GM12801 (cell line): ENCODE results near the gene FMO2.

Experiments
- TF ChIP-seq, protein P1 (sequence below): IDR thresholded peaks from one replicate; pipeline ENCODE4 v1.5.1; 2011; ENCODE audit warnings: control low read depth; ENCODE audit not compliant: insufficient read length; ENCODE audit errors: extremely low read depth

The FMO2 gene

DNA sequence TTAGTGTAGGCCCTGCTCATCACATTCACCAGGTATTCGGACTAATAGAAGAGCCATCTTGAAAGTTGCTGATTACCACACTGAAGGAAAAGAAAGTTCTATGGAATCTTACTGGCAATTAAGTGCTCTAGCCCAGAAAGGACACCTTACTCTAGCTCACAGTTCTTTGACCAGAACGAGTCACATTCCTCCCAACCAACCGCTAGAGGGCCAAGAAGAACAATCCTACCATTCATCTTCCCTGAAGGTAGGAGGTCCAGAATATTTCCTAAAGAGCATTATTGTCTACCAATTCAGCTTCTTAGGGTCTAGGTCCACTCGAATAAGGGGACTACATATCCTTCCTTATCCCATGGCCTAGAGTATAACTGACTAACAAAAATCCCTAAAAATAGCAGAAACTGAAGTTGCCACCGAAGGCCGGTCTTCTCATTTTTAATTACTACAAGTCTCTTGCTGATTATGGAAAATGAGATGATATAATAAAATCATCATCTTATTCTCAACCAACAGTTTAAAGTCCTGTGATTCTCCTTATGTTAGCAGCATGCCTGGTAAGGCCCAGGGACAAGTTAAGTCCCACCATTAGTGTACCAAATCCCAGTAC, 60.5 kb downstream of the FMO2 start:
- TF ChIP-seq, protein P1, sequence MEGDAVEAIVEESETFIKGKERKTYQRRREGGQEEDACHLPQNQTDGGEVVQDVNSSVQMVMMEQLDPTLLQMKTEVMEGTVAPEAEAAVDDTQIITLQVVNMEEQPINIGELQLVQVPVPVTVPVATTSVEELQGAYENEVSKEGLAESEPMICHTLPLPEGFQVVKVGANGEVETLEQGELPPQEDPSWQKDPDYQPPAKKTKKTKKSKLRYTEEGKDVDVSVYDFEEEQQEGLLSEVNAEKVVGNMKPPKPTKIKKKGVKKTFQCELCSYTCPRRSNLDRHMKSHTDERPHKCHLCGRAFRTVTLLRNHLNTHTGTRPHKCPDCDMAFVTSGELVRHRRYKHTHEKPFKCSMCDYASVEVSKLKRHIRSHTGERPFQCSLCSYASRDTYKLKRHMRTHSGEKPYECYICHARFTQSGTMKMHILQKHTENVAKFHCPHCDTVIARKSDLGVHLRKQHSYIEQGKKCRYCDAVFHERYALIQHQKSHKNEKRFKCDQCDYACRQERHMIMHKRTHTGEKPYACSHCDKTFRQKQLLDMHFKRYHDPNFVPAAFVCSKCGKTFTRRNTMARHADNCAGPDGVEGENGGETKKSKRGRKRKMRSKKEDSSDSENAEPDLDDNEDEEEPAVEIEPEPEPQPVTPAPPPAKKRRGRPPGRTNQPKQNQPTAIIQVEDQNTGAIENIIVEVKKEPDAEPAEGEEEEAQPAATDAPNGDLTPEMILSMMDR = no peak

DNA sequence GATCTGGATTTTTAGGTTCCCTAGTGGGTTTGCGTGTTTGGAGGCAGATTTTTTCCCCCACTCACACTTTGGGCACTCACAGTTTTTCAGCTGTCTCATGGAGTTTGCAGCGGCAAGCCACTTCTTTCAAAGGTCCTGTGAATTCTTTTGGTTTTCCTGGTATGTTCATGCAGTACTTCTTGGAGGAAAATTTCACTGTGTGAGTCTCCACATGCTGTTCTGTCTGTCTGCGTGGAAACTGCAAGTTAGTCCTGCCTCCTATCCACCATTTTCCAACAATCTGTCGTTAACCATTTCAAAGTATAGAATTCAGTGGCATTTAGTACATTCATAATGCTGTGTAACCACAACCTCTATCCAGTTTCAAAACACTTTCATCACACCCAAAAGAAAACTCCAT, 62.4 kb downstream of the FMO2 start:
- TF ChIP-seq, protein P1 = no peak

DNA sequence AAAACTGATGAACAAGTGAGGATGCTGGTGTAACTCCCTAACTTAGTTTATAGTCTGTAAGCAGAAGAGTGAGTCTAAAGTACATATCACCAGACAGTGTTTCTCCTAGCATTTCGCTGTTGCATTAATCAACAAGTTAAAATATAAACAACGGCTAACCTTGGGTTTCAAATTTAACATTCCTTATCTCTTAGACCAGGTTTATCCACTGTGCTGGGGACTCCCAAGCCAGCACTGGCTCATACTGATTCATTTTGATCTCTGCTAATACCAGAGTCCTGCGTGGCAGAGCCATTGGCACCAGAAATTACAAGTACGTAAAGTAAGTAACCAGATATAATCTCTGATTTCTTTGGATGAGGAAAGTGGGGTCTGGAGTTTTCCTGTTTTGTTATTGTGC, 63.2 kb downstream of the FMO2 start, which contains the start of gene FMO1:
Gene FMO1, plus strand, starts transcription at position 193 of the 400 bp plus-strand sequence. CDS start 9,594 bp downstream, outside the sequence.
- TF ChIP-seq, protein P1 = no peak

DNA sequence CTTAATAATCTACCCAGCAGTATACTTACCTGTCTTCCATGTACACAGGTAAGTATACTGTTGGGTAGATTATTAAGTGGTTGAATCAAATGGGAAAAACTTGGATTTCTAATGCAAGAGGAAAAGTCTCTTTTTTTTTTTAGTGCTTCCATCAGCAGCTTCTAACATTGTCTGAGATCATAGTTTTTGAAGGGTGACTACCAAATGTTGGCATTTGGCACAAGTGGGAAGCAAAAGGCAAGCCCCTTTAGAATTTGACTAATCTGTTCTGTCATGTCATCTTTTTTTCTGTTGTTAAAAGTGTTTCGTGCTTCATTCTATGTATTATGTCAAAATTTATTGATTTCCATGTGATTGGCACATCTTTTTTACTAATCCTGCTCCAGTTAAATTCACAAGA, 63.7 kb downstream of the FMO2 start:
- TF ChIP-seq, protein P1 = no peak

DNA sequence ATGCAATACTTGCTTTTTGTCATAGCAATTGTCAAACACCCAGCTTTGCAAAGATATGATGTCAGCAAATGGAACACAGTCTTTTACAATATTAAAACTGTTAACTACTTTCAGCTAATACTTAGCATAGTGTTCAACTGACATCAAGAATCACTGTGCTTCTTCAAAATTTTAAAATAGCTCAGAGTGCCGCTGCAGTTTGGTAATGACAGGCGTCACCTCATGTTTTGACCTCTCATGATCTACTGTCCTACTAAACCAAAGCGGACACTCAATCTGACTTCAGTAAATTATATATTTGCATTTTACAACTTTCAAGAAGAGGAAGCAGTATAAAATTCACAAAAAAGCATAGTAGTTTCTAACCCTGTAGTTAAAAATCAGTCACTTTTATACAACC, 65.2 kb downstream of the FMO2 start:
- TF ChIP-seq, protein P1 = no peak

DNA sequence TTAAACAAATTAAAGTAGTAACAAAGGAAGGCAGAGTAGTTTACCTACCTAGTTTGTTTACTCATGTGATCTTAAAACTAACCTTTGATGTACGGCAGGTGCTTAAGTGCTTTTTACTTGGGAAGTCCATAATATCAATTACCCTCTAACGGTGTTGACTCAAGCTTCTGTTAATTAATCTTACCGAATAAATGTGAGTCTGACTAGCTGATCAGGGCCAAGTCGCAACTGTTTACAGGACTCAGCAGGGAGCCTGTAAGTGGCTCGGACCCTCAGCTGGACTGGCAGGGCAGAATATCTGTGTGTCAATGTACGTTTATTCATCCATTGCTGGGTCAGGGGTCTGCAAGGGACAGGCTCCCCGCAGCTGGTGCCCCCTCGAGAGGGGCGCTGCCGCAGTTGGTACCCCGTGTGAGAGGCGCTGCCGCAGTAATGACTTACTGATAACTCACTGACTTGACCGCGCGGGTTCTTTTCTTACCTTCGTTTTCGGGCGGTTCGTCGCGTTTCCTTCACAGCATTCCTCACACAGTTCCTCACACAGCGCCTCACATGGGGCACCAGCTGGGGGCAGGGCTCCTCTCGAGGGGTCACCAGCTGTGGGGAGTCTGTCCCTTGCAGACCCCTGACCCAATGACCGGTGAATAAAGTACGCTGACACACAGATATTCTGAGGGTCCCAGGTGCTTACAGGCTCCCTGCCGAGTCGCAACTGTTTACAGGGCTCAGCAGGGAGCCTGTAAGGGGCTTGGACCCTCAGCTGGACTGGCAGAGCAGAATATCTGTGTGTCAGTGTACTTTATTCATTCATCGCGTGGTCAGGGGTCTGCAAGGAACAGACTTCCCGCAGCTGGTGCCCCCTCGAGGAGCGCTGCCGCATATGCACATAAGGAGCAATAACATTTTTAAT, 66.2 kb downstream of the FMO2 start:
- TF ChIP-seq, protein P1 = no peak

DNA sequence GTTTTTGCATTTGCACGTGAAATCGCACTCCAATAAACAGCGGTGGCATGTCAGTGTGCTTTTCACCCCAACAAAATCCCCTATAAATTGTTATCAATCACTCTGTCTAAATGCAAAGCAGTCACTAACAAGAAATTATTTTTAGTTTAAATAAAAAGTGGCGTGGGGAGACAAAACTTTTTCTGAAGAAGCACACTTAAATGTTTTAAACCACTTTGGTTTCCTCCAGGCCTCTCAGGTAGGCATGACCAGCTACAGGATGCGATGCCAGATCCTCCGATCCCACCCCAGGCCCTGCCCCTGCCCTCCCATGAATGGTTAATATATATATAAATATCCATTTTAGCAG, 66.8 kb downstream of the FMO2 start:
- TF ChIP-seq, protein P1 = no peak
